Measurements from ENCODE around the gene DPH5. TPM values are rescaled to one million over a fixed set of nuclear protein-coding genes. Genes with fewer than 3 reads are reported as not detected.
A peak's percentile ranks its signal among the peaks of the same experiment; 100 is the strongest.

The DPH5 gene
- total RNA-seq, 1 experiment from 2014 or later: 25.8 TPM

- no peak for DNase-seq
- no peak overlapping the region for H3K27ac Mint-ChIP-seq (ENCODE audit: unreplicated experiment)
- TF ChIP-seq CTCF (IDR thresholded peaks at IDR 0.05; ENCODE audit: unreplicated experiment): no peak
- no peaks in the 10 kb centered on the region for H3K27me3 Mint-ChIP-seq (ENCODE audit: unreplicated experiment)
- no peak overlapping the region for H3K4me3 Mint-ChIP-seq (ENCODE audit: low read depth, unreplicated experiment)
- peaks cover 19% of the 10 kb centered on the region for H3K36me3 Mint-ChIP-seq (ENCODE audit: insufficient read depth, unreplicated experiment)
- intact Hi-C loops (cut with micrococcal nuclease; ENCODE audit: unreplicated experiment): loop anchor here (10.0 kb wide), 2 partner anchors 104 to 256 kb away; no protein-coding TSS in a partner anchor
- H3K9me3 Mint-ChIP-seq (ENCODE audit: low read depth, unreplicated experiment): no peaks in the 10 kb centered on the region
- CTCF ChIA-PET: no interaction called here
- peaks cover 17% of the 10 kb centered on the region for H3K4me1 Mint-ChIP-seq (ENCODE audit: low read depth, unreplicated experiment)
- BruUV-seq (replicated peaks): no TSS peak
Measured at GRCh38 chr1:101029184-101029583, 3.6 kb upstream of the DPH5 start.

GRCh38 chr1:101028466-101028865 lies 2.9 kb upstream of the DPH5 start:
- Mint-ChIP-seq H3K4me3 (ENCODE audit: low read depth, unreplicated experiment) (no peak overlapping the region), H3K4me1 (ENCODE audit: low read depth, unreplicated experiment) (peaks cover 17% of the 10 kb centered on the region), H3K27ac (ENCODE audit: unreplicated experiment) (no peak overlapping the region), H3K27me3 (ENCODE audit: unreplicated experiment) (no peaks in the 10 kb centered on the region), H3K36me3 (ENCODE audit: insufficient read depth, unreplicated experiment) (peaks cover 19% of the 10 kb centered on the region), H3K9me3 (ENCODE audit: low read depth, unreplicated experiment) (no peaks in the 10 kb centered on the region)
- no TSS peak for BruUV-seq (replicated peaks)
- intact Hi-C loops (cut with micrococcal nuclease; ENCODE audit: unreplicated experiment): loop anchor here (10.0 kb wide), 2 partner anchors 104 to 256 kb away; no protein-coding TSS in a partner anchor
- no peak for TF ChIP-seq CTCF (IDR thresholded peaks at IDR 0.05; ENCODE audit: unreplicated experiment)
- no peak for DNase-seq
- CTCF ChIA-PET: no interaction called here

GRCh38 chr1:101027194-101027772 lies 1.7 kb upstream of the DPH5 start:
- CTCF ChIA-PET: no interaction called here
- no peak for TF ChIP-seq CTCF (IDR thresholded peaks at IDR 0.05; ENCODE audit: unreplicated experiment)
- H3K4me1 Mint-ChIP-seq (ENCODE audit: low read depth, unreplicated experiment): peaks cover 17% of the 10 kb centered on the region
- no peaks in the 10 kb centered on the region for H3K9me3 Mint-ChIP-seq (ENCODE audit: low read depth, unreplicated experiment)
- intact Hi-C loops (cut with micrococcal nuclease; ENCODE audit: unreplicated experiment): loop anchor here (10.0 kb wide), 2 partner anchors 102 to 258 kb away; no protein-coding TSS in a partner anchor
- no peak for DNase-seq
- H3K4me3 Mint-ChIP-seq (ENCODE audit: low read depth, unreplicated experiment): peak overlapping the region; percentile 34
- BruUV-seq (replicated peaks): no TSS peak
- H3K36me3 Mint-ChIP-seq (ENCODE audit: insufficient read depth, unreplicated experiment): peaks cover 19% of the 10 kb centered on the region
- H3K27me3 Mint-ChIP-seq (ENCODE audit: unreplicated experiment): no peaks in the 10 kb centered on the region
- H3K27ac Mint-ChIP-seq (ENCODE audit: unreplicated experiment): no peak overlapping the region

- intact Hi-C loops (cut with micrococcal nuclease; ENCODE audit: unreplicated experiment): loop anchor here (10.0 kb wide), 2 partner anchors 102 to 258 kb away; no protein-coding TSS in a partner anchor
- no peak for DNase-seq
- Mint-ChIP-seq H3K27ac (ENCODE audit: unreplicated experiment) (peak overlapping the region; percentile 93), H3K9me3 (ENCODE audit: low read depth, unreplicated experiment) (no peaks in the 10 kb centered on the region), H3K4me3 (ENCODE audit: low read depth, unreplicated experiment) (peak overlapping the region; percentile 93), H3K36me3 (ENCODE audit: insufficient read depth, unreplicated experiment) (peaks cover 19% of the 10 kb centered on the region), H3K4me1 (ENCODE audit: low read depth, unreplicated experiment) (peaks cover 17% of the 10 kb centered on the region), H3K27me3 (ENCODE audit: unreplicated experiment) (no peaks in the 10 kb centered on the region)
- CTCF ChIA-PET: no interaction called here
- no peak for TF ChIP-seq CTCF (IDR thresholded peaks at IDR 0.05; ENCODE audit: unreplicated experiment)
- no TSS peak for BruUV-seq (replicated peaks)
Measured at GRCh38 chr1:101026430-101026788, 825 bp upstream of the DPH5 start.
